GM12878 (cell line): Measurements from ENCODE around the gene KIFC1. TPM values are rescaled to one million over a fixed set of nuclear protein-coding genes. Genes with fewer than 3 reads are reported as not detected.

ENCODE experiments used
- ASH2L ChIP-seq: fragments of 300-600, 200-600 bp; sonication (generic); IDR thresholded peaks from 2 replicates; pipeline ENCODE4 v1.6.1; 2017; ENCODE audit warnings: low read depth, mild to moderate bottlenecking, borderline replicate concordance
- BCLAF1 ChIP-seq: fragments of 450-650 bp; IDR thresholded peaks from 2 replicates; pipeline ENCODE4 v1.6.1; 2017; ENCODE audit warnings: antibody characterized with exemption, mild to moderate bottlenecking, moderate library complexity
- CREM ChIP-seq: IDR thresholded peaks from 2 replicates; pipeline ENCODE4 v1.6.1; 2014; ENCODE audit warnings: antibody characterized with exemption, low read depth
- EP300 ChIP-seq, 2 experiments: fragments of 150-350 bp in 1 of 2; IDR thresholded peaks; 2 replicates each; pipeline ENCODE4 v1.6.1; 2011 to 2012; ENCODE audit warnings: low read depth in 2 of 2, low read length in 2 of 2, borderline replicate concordance in 1 of 2, improper control_type of control experiment in 1 of 2, inconsistent platforms in 1 of 2; ENCODE audit not compliant: control insufficient read depth in 1 of 2
- EZH2 ChIP-seq: IDR thresholded peaks from 2 replicates; pipeline ENCODE4 v1.6.1; 2012; ENCODE audit warnings: low read depth, mild to moderate bottlenecking, control low read depth, inconsistent platforms, low read length, borderline replicate concordance; ENCODE audit not compliant: control insufficient read depth
- HDGF ChIP-seq: fragments of 450-650 bp; IDR thresholded peaks from 2 replicates; pipeline ENCODE4 v1.6.1; 2016; ENCODE audit warnings: antibody characterized with exemption
- JUND ChIP-seq: IDR thresholded peaks from 2 replicates; pipeline ENCODE4 v1.6.1; 2012; ENCODE audit warnings: low read depth, mild to moderate bottlenecking, low read length, improper control_type of control experiment, moderate library complexity
- KAT2A ChIP-seq: conservative IDR thresholded peaks from 2 replicates; pipeline ENCODE4 v1.6.1; 2011; ENCODE audit warnings: low read depth, low read length; ENCODE audit not compliant: control insufficient read depth
- PKNOX1 ChIP-seq: fragments of 450-650 bp; IDR thresholded peaks from 2 replicates; pipeline ENCODE4 v1.6.1; 2016; ENCODE audit warnings: mild to moderate bottlenecking
- POLR2AphosphoS5 ChIP-seq: IDR thresholded peaks from 2 replicates; pipeline ENCODE4 v1.6.1; 2011; ENCODE audit warnings: mild to moderate bottlenecking, low read length, inconsistent platforms
- REST ChIP-seq: IDR thresholded peaks from 2 replicates; pipeline ENCODE4 v1.6.1; 2012; ENCODE audit warnings: mild to moderate bottlenecking, low read depth, low read length
- SMAD1 ChIP-seq: fragments of 450-650 bp; IDR thresholded peaks from 2 replicates; pipeline ENCODE4 v1.6.1; 2018; ENCODE audit warnings: mild to moderate bottlenecking, low read depth; ENCODE audit not compliant: partially characterized antibody
- SPI1 ChIP-seq: IDR thresholded peaks from 2 replicates; pipeline ENCODE4 v1.6.1; 2011; ENCODE audit warnings: low read depth, mild to moderate bottlenecking, low read length, moderate library complexity, borderline replicate concordance; ENCODE audit not compliant: insufficient read depth
- YY1 ChIP-seq: IDR thresholded peaks from 2 replicates; pipeline ENCODE4 v1.6.1; 2011; ENCODE audit warnings: low read depth, mild to moderate bottlenecking, low read length
- ZNF24 ChIP-seq: fragments of 450-650 bp; IDR thresholded peaks from 2 replicates; pipeline ENCODE4 v1.6.1; 2017; ENCODE audit warnings: antibody characterized with exemption, mild to moderate bottlenecking
- ZZZ3 ChIP-seq: IDR thresholded peaks from 2 replicates; pipeline ENCODE4 v1.6.1; 2011; ENCODE audit warnings: low read depth; ENCODE audit not compliant: control insufficient read depth, insufficient read length
- polyA plus RNA-seq, 11 experiments: library from polyadenylated mRNA; depleted of rRNA in 4 of 11; unstranded in 6 of 11; stranded (reverse) in 5 of 11; fragments of >200 nt; fragmentation: Nextera tagmentation in 4 of 11; fragmentation: Illumina TruSeq in 1 of 11; extraction: Ambion mirVana in 4 of 11; extraction: Trizol in 1 of 11; gene quantifications; 1 replicate in 1 of 11; 2 replicates in 10 of 11; pipeline versions ENCODE4 v1.2.1 to v1.2.3, GENCODE V29; 2011 to 2016; ENCODE audit warnings: inconsistent platforms in 2 of 11, missing spikeins in 2 of 11, low read depth in 1 of 11
- total RNA-seq, 4 experiments: library from RNA; depleted of rRNA in 3 of 4; stranded (reverse); fragments of >200 nt in 3 of 4; fragmentation: Illumina TruSeq in 1 of 4; extraction: Trizol in 1 of 4; gene quantifications; 2 replicates each; pipeline versions ENCODE4 v1.2.1 to v1.2.3, GENCODE V29; 2013 to 2021
- TF ChIP-seq, protein P1 (sequence below): IDR thresholded peaks from 2 replicates; pipeline ENCODE4 v1.6.1; 2011; ENCODE audit warnings: low read depth, low read length, improper control_type of control experiment, borderline replicate concordance

The KIFC1 gene
- total and polyA plus RNA-seq, 10 of the 15 experiments (the other 5 are each of a cell fraction or from before 2014, with no cell fraction given): 1.8 to 87.4 (median 54.4) TPM

DNA sequence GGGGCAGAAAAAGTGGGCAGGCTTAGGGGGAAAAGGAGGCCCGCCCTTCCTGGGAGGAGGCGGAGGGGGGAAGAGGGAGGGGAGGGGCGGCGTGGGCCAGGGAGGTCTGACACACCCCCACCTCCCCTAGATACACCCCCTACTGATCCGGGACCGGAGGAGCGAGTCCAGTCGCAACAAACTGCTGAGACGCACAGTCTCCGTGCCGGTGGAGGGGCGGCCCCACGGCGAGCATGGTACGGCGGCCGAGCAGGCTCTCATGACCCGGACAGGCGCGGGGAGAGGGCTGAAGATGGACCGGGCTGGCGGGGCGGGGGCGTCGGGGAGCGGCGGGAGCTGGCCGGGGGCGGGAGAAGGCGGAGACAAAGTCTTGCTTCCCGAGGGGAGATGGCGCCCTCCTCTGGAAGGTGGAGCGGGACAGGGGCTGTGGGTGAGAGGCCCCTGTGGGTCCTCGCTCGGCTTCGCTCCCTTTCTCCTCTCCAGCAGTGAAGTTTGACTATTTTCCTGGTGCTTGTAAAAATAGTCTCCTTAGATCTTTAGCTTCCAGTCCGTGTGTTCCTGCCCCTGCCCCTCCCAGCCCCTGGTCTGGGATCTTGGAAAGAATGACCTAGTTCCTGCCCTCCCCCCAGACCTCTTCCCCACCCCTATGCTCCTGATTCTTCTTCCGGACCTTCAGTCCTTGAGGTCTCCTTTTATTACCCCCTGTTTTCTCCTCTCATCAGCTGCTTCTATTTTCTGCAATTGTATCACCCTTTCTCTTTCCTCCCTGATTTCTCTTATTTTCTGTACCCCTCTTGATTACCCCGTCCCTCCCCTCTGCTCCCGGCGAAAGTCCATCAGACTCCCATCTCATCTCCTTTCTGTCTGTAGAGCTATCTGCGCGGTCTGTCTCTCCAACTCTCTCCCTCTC is 34.3 kb downstream of the KIFC1 start (continued):
- TF ChIP-seq EZH2: no peak
- no peak for TF ChIP-seq SPI1
- TF ChIP-seq EP300 (IDR thresholded peaks at IDR 0.05; ENCODE audit: borderline replicate concordance in 1 of 2, control insufficient read depth in 1 of 2, low read depth in 2 of 2, low read length in 2 of 2): no peak
- 0 out of 2 replicates have a peak, but pooled peaks have one; percentile 26 for TF ChIP-seq CREM
- no peak for TF ChIP-seq BCLAF1
- no peak for TF ChIP-seq KAT2A
- TF ChIP-seq ASH2L: no peak
- peak; percentile 47; the same call in 1 of the 2 replicates for TF ChIP-seq YY1
- TF ChIP-seq ZZZ3: no peak
- TF ChIP-seq POLR2AphosphoS5: peak; percentile 62; the same call in 1 of the 2 replicates
- TF ChIP-seq JUND: no peak
- TF ChIP-seq HDGF: no peak
- no peak for TF ChIP-seq PKNOX1
- no peak for TF ChIP-seq SMAD1
- no peak for TF ChIP-seq ZNF24
- TF ChIP-seq, protein P1, sequence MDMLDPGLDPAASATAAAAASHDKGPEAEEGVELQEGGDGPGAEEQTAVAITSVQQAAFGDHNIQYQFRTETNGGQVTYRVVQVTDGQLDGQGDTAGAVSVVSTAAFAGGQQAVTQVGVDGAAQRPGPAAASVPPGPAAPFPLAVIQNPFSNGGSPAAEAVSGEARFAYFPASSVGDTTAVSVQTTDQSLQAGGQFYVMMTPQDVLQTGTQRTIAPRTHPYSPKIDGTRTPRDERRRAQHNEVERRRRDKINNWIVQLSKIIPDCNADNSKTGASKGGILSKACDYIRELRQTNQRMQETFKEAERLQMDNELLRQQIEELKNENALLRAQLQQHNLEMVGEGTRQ: no peak
- no peak for TF ChIP-seq REST
